ENCODE data around the gene ING5.
A peak's percentile ranks its signal among the peaks of the same experiment; 100 is the strongest.

The ING5 gene

GRCh38 chr2:241686324-241686649, 15.6 kb upstream of the ING5 start:
- no peak for TF ChIP-seq CTCF (IDR thresholded peaks at IDR 0.05)

- no peak for TF ChIP-seq CTCF (IDR thresholded peaks at IDR 0.05)
Measured at GRCh38 chr2:241686650-241687425, 15.0 kb upstream of the ING5 start, which contains the start of gene DTYMK. TSS of gene DTYMK (minus strand) at chr2:241686815. CDS start at chr2:241686783, 32 bp downstream.

- TF ChIP-seq CTCF (IDR thresholded peaks at IDR 0.05), result no peak
Measured at GRCh38 chr2:241689306-241689705, 12.5 kb upstream of the ING5 start.

GRCh38 chr2:241690202-241690717, 11.6 kb upstream of the ING5 start:
- TF ChIP-seq CTCF (IDR thresholded peaks at IDR 0.05), result no peak

GRCh38 chr2:241692448-241692847, 9.4 kb upstream of the ING5 start:
- TF ChIP-seq CTCF (IDR thresholded peaks at IDR 0.05), result no peak

GRCh38 chr2:241695651-241696050, 6.2 kb upstream of the ING5 start:
- no peak for TF ChIP-seq CTCF (IDR thresholded peaks at IDR 0.05)

GRCh38 chr2:241701149-241701398, 765 bp upstream of the ING5 start:
- TF ChIP-seq CTCF (IDR thresholded peaks at IDR 0.05), result peak; percentile 51; the same call in 1 of the 2 replicates

Measured in LNCAP (cell line).